CD14-positive monocyte (primary cell): ENCODE data around the gene CDKN2AIP. TPM values are rescaled to one million over a fixed set of nuclear protein-coding genes. Genes with fewer than 3 reads are reported as not detected.
"Not testable (repeated sequence)": the region's sequence is repeated elsewhere in the genome, so short reads cannot be mapped to it uniquely, and the experiment has no call there.

Source experiments
- DNase-seq, 3 donors: peaks; one replicate each; pipeline ENCODE4 v3.0.0-alpha.2; 2011 to 2022
- H2AFZ ChIP-seq: 2 replicates; pipeline ENCODE4 v1.6.0; 2012; ENCODE audit warnings: mild to moderate bottlenecking, low read depth, low read length, inconsistent platforms; ENCODE audit not compliant: insufficient read depth, poor library complexity, severe bottlenecking
- H3K27ac ChIP-seq, 2 donors: 1 replicate in 1 of 2; 2 replicates in 1 of 2; pipeline ENCODE4 v1.5.1; 2012 to 2013; ENCODE audit warnings: low read length in 2 of 2, control low read depth in 1 of 2, inconsistent platforms in 1 of 2, low read depth in 1 of 2, mild to moderate bottlenecking in 1 of 2
- H3K27me3 ChIP-seq, 2 donors: one replicate each; pipeline versions ENCODE4 v1.6.0 to v1.6.1; 2011 to 2013; ENCODE audit warnings: low read length in 2 of 2; ENCODE audit not compliant: control insufficient read depth in 2 of 2, insufficient read depth in 2 of 2
- H3K36me3 ChIP-seq, 2 donors: replicated peaks in 1 of 2; 1 replicate in 1 of 2; 2 replicates in 1 of 2; pipeline versions ENCODE4 v1.5.1 to v1.6.1; 2012 to 2013; ENCODE audit warnings: low read length in 2 of 2, control low read depth in 1 of 2, inconsistent platforms in 1 of 2, mild to moderate bottlenecking in 1 of 2; ENCODE audit not compliant: insufficient read depth in 2 of 2, control insufficient read depth in 1 of 2
- H3K4me1 ChIP-seq, 2 donors: 1 replicate in 1 of 2; 2 replicates in 1 of 2; pipeline versions ENCODE4 v1.5.1 to v1.6.1; 2012 to 2013; ENCODE audit warnings: low read length in 2 of 2, control low read depth in 1 of 2, inconsistent platforms in 1 of 2, mild to moderate bottlenecking in 1 of 2, moderate library complexity in 1 of 2; ENCODE audit not compliant: insufficient read depth in 2 of 2, control insufficient read depth in 1 of 2
- H3K4me2 ChIP-seq: replicated peaks from 2 replicates; pipeline ENCODE3; 2012; ENCODE audit warnings: low read length, moderate library complexity, mild to moderate bottlenecking; ENCODE audit not compliant: poor library complexity, severe bottlenecking; ENCODE audit errors: extremely low read depth
- H3K4me3 ChIP-seq, 3 experiments: fragments of 200-600 bp in 1 of 3; sonication (generic) in 1 of 3; replicated peaks in 1 of 3; 1 replicate in 2 of 3; 2 replicates in 1 of 3; pipeline ENCODE4 v1.5.1; 2011 to 2013; ENCODE audit warnings: low read length in 3 of 3, mild to moderate bottlenecking in 3 of 3, control low read depth in 2 of 3, low read depth in 2 of 3, inconsistent platforms in 1 of 3, moderate library complexity in 1 of 3
- H3K79me2 ChIP-seq: 2 replicates; pipeline ENCODE4 v1.6.0; 2012; ENCODE audit warnings: mild to moderate bottlenecking, control low read depth, inconsistent platforms, low read length, moderate library complexity; ENCODE audit not compliant: insufficient read depth
- H3K9ac ChIP-seq: 2 replicates; pipeline ENCODE4 v1.6.0; 2017; ENCODE audit warnings: low read length, mild to moderate bottlenecking; ENCODE audit not compliant: insufficient read depth, poor library complexity, severe bottlenecking
- H3K9me3 ChIP-seq, 2 donors: replicated peaks in 1 of 2; 1 replicate in 1 of 2; 2 replicates in 1 of 2; pipeline versions ENCODE4 v1.5.1 to v1.6.1; 2012 to 2013; ENCODE audit warnings: low read length in 2 of 2, control low read depth in 1 of 2; ENCODE audit not compliant: control insufficient read depth in 1 of 2, insufficient read depth in 1 of 2
- H4K20me1 ChIP-seq: 2 replicates; pipeline ENCODE4 v1.6.0; 2012; ENCODE audit warnings: mild to moderate bottlenecking, low read length, control low read depth, moderate library complexity; ENCODE audit not compliant: insufficient read depth
- H3K27ac Mint-ChIP-seq, 7 donors: one replicate each; pipeline ENCODE4 v1.8.0; 2020; ENCODE audit warnings: mild to moderate bottlenecking in 7 of 7, mixed read lengths in 7 of 7, moderate library complexity in 6 of 7, inconsistent platforms in 2 of 7
- H3K27me3 Mint-ChIP-seq, 3 donors: one replicate each; pipeline ENCODE4 v1.8.0; 2021 to 2022; ENCODE audit warnings: low read depth in 3 of 3, mild to moderate bottlenecking in 3 of 3, mixed read lengths in 3 of 3, moderate library complexity in 3 of 3, inconsistent platforms in 1 of 3
- H3K36me3 Mint-ChIP-seq, 2 donors: one replicate each; pipeline ENCODE4 v1.8.0; 2020; ENCODE audit warnings: mixed read lengths in 2 of 2, inconsistent platforms in 1 of 2, mild to moderate bottlenecking in 1 of 2
- H3K4me1 Mint-ChIP-seq: one replicate; pipeline ENCODE4 v1.8.0; 2020; ENCODE audit warnings: mild to moderate bottlenecking, mixed read lengths
- H3K4me3 Mint-ChIP-seq, 2 donors: one replicate each; pipeline ENCODE4 v1.8.0; 2020; ENCODE audit warnings: mild to moderate bottlenecking in 2 of 2, mixed read lengths in 2 of 2, moderate library complexity in 1 of 2
- H3K9me3 Mint-ChIP-seq, 7 donors: one replicate each; pipeline ENCODE4 v1.8.0; 2020 to 2022; ENCODE audit warnings: mixed read lengths in 7 of 7, mild to moderate bottlenecking in 6 of 7, moderate library complexity in 6 of 7, inconsistent platforms in 2 of 7
- CTCF ChIP-seq: fragments of 200-600 bp; IDR thresholded peaks from one replicate; pipeline ENCODE4 v1.8.0; 2022; ENCODE audit warnings: antibody characterized with exemption, mild to moderate bottlenecking
- WGBS: methylation state at CpG from one replicate; pipeline ENCODE4 v1.1.5; 2013; ENCODE audit warnings: missing lambda C conversion rate; ENCODE audit not compliant: insufficient coverage; 5-methylcytosine and 5-hydroxymethylcytosine counted together
- intact Hi-C, 2 donors: fragments of 100-400 bp; cut with micrococcal nuclease; formaldehyde crosslinking; loops; one replicate each; pipeline versions ENCODE4 v1.15.0 to v1.15.1; 2023
- polyA plus RNA-seq, 3 donors: library from polyadenylated mRNA; depleted of rRNA in 1 of 3; unstranded in 2 of 3; stranded (reverse) in 1 of 3; fragments of 300-500 nt in 2 of 3; fragments of >200 nt in 1 of 3; fragmentation: Illumina TruSeq in 2 of 3; gene quantifications; 1 replicate in 2 of 3; 2 replicates in 1 of 3; pipeline ENCODE4 v1.2.3, GENCODE V29; 2012 to 2021

The CDKN2AIP gene
- polyA plus RNA-seq, 3 donors = 3.1 to 4.4 (median 3.7) TPM

GRCh38 chr4:183478123-183478522, 33.7 kb downstream of the CDKN2AIP start:
- no peak overlapping the region for H3K9ac ChIP-seq
- 44% methylated on average over 3 of the region's 5 CpGs for WGBS
- TF ChIP-seq CTCF = no peak

GRCh38 chr4:183478926-183479325, 34.5 kb downstream of the CDKN2AIP start:
- Mint-ChIP-seq H3K27me3 (peaks cover 0 to 7% (median 3%) of the 10 kb centered on the region in 3 donors), H3K4me3 (no peak overlapping the region), H3K9me3 (peaks cover 0 to 7% (median 4%) of the 10 kb centered on the region in 7 donors), H3K4me1 (peaks cover 3% of the 10 kb centered on the region), H3K27ac (no peak overlapping the region), H3K36me3 (no peaks in the 10 kb centered on the region)
- no peak overlapping the region for H3K4me2 ChIP-seq
- H3K79me2 ChIP-seq = no peaks in the 10 kb centered on the region
- no CpG with 5 or more reads among the region's 2 CpGs for WGBS
- no peaks in the 10 kb centered on the region for H4K20me1 ChIP-seq
- no peak overlapping the region for H3K27ac ChIP-seq
- H3K4me1 ChIP-seq = no peaks in the 10 kb centered on the region
- no peak overlapping the region for H3K4me3 ChIP-seq
- H3K36me3 ChIP-seq = no peaks in the 10 kb centered on the region
- no peak overlapping the region for H3K9ac ChIP-seq
- intact Hi-C loops = no loop called here
- no peak for TF ChIP-seq CTCF
- H3K9me3 ChIP-seq = no peaks in the 10 kb centered on the region
- H2AFZ ChIP-seq = no peak overlapping the region
- no peak for DNase-seq
- H3K27me3 ChIP-seq = no peaks in the 10 kb centered on the region

More at GRCh38 chr4:183478123-183478522, 33.7 kb downstream of the CDKN2AIP start:
- no peaks in the 10 kb centered on the region for H3K9me3 ChIP-seq
- H3K27ac ChIP-seq = no peak overlapping the region
- H3K27ac Mint-ChIP-seq = no peak overlapping the region
- no peaks in the 10 kb centered on the region for H3K36me3 Mint-ChIP-seq
- H3K27me3 ChIP-seq = no peaks in the 10 kb centered on the region
- no peaks in the 10 kb centered on the region for H3K36me3 ChIP-seq
- H3K27me3 Mint-ChIP-seq = peaks cover 0 to 7% (median 3%) of the 10 kb centered on the region in 3 donors
- H3K9me3 Mint-ChIP-seq = peaks cover 0 to 7% (median 3%) of the 10 kb centered on the region in 7 donors
- H3K4me1 ChIP-seq = no peaks in the 10 kb centered on the region
- H3K4me2 ChIP-seq = no peak overlapping the region
- intact Hi-C loops = no loop called here
- no peak for DNase-seq
- H2AFZ ChIP-seq = no peak overlapping the region
- no peaks in the 10 kb centered on the region for H3K79me2 ChIP-seq
- H4K20me1 ChIP-seq = no peaks in the 10 kb centered on the region
- no peak overlapping the region for H3K4me3 ChIP-seq
- no peak overlapping the region for H3K4me3 Mint-ChIP-seq
- peaks cover 3% of the 10 kb centered on the region for H3K4me1 Mint-ChIP-seq

GRCh38 chr4:183482515-183483095, 38.2 kb downstream of the CDKN2AIP start:
- H3K27ac ChIP-seq, intact Hi-C loops, H3K79me2 ChIP-seq, H4K20me1 ChIP-seq, H3K36me3 ChIP-seq, H3K4me1 Mint-ChIP-seq, H2AFZ ChIP-seq, H3K27me3 ChIP-seq, H3K9me3 Mint-ChIP-seq, H3K4me3 ChIP-seq, H3K27me3 Mint-ChIP-seq, H3K27ac Mint-ChIP-seq, H3K4me3 Mint-ChIP-seq, DNase-seq, H3K9ac ChIP-seq, H3K4me1 ChIP-seq, H3K4me2 ChIP-seq, H3K36me3 Mint-ChIP-seq, H3K9me3 ChIP-seq: not testable (repeated sequence)
- WGBS = 96% methylated on average over 24 of the region's 33 CpGs
